HG02840 (cell line): ENCODE data around the gene ZBTB7A.
A peak's percentile ranks its signal among the peaks of the same experiment; 100 is the strongest.

ENCODE experiments used
- ATAC-seq: cut with Tn5 transposase; IDR thresholded peaks from one replicate; pipeline ENCODE4 v1.9.1; 2021; ENCODE audit warnings: mild to moderate bottlenecking, moderate library complexity, moderate number of reproducible peaks; ENCODE audit not compliant: unreplicated experiment, low FRiP score

The ZBTB7A gene

GRCh38 chr19:4069331-4069959 is 2.7 kb upstream of the ZBTB7A start:
- ATAC-seq = no peak

GRCh38 chr19:4068047-4068966 is 1.6 kb upstream of the ZBTB7A start:
- ATAC-seq = no peak

GRCh38 chr19:4067396-4068046 is 822 bp upstream of the ZBTB7A start:
- no peak for ATAC-seq

- no peak for ATAC-seq
Measured at GRCh38 chr19:4066176-4066606, 508 bp downstream of the ZBTB7A start.

GRCh38 chr19:4065430-4066175 is 1.1 kb downstream of the ZBTB7A start:
- peak; percentile 74 for ATAC-seq

GRCh38 chr19:4064496-4065260 is 2.0 kb downstream of the ZBTB7A start:
- no peak for ATAC-seq

- ATAC-seq = no peak
Measured at GRCh38 chr19:4064149-4064495, 2.6 kb downstream of the ZBTB7A start.

- ATAC-seq = no peak
Measured at GRCh38 chr19:4063369-4064148, 3.1 kb downstream of the ZBTB7A start.

GRCh38 chr19:4062419-4063368 is 4.0 kb downstream of the ZBTB7A start:
- no peak for ATAC-seq

- no peak for ATAC-seq
Measured at GRCh38 chr19:4061683-4062418, 4.8 kb downstream of the ZBTB7A start.

GRCh38 chr19:4061178-4061682 is 5.5 kb downstream of the ZBTB7A start:
- no peak for ATAC-seq

- ATAC-seq = no peak
Measured at GRCh38 chr19:4060621-4061177, 6.0 kb downstream of the ZBTB7A start.

- no peak for ATAC-seq
Measured at GRCh38 chr19:4059891-4060620, 6.6 kb downstream of the ZBTB7A start.

GRCh38 chr19:4059453-4059871 is 7.2 kb downstream of the ZBTB7A start:
- no peak for ATAC-seq

GRCh38 chr19:4058693-4059452 is 7.8 kb downstream of the ZBTB7A start:
- no peak for ATAC-seq
